Activated naive CD4-positive, alpha-beta T cell treated with anti-CD3 and anti-CD28 coated beads for 36 hours (primary cell): ENCODE results near the gene DOK3. TPM values are rescaled to one million over a fixed set of nuclear protein-coding genes. Genes with fewer than 3 reads are reported as not detected.

ENCODE experiments used
- CTCF ChIA-PET: fragments of 350-600 bp; sonication (Branson Sonifier 250); formaldehyde crosslinking; loops from one replicate; lab custom pipeline; 2021; ENCODE audit warnings: antibody characterized with exemption; lab: Charles Lee
- DNase-seq: peaks from one replicate; pipeline ENCODE4 v3.0.0-alpha.2; 2020
- H3K27ac Mint-ChIP-seq: one replicate; pipeline ENCODE4 v1.8.0; 2021; ENCODE audit warnings: mild to moderate bottlenecking, mixed read lengths
- H3K27me3 Mint-ChIP-seq: one replicate; pipeline ENCODE4 v1.8.0; 2021; ENCODE audit warnings: low read depth, mixed read lengths
- H3K36me3 Mint-ChIP-seq: one replicate; pipeline ENCODE4 v1.8.0; 2021; ENCODE audit warnings: low read depth, mixed read lengths
- H3K4me1 Mint-ChIP-seq: one replicate; pipeline ENCODE4 v1.8.0; 2021; ENCODE audit warnings: low read depth, mixed read lengths
- H3K4me3 Mint-ChIP-seq: one replicate; pipeline ENCODE4 v1.8.0; 2021; ENCODE audit warnings: mild to moderate bottlenecking, moderate library complexity, mixed read lengths
- H3K9me3 Mint-ChIP-seq: one replicate; pipeline ENCODE4 v1.8.0; 2021; ENCODE audit warnings: mixed read lengths
- intact Hi-C: fragments of 100-400 bp; cut with micrococcal nuclease; formaldehyde crosslinking; loops from one replicate; pipeline ENCODE4 v1.15.1; 2023
- total RNA-seq, 2 experiments: library from RNA; stranded (reverse); gene quantifications; one replicate each; pipeline ENCODE4 v1.2.3, GENCODE V29; 2021

DOK3 gene
- total RNA-seq, 2 experiments from 2014 or later: 0.37 to 1.3 TPM

GRCh38 chr5:177459819-177460628, 49.6 kb downstream of the DOK3 start:
- CTCF ChIA-PET: interaction anchor here (0.9 to 1.2 kb wide), 3 partner anchors 40 to 69 kb away, joined by 4 read pairs; no protein-coding TSS in a partner anchor
- H3K4me1 Mint-ChIP-seq: peaks cover 18% of the 10 kb centered on the region
- no peaks in the 10 kb centered on the region for H3K9me3 Mint-ChIP-seq
- H3K27me3 Mint-ChIP-seq: no peaks in the 10 kb centered on the region
- H3K27ac Mint-ChIP-seq: no peak overlapping the region
- H3K4me3 Mint-ChIP-seq: no peak overlapping the region
- no peak for DNase-seq
- intact Hi-C loops: no loop called here
- H3K36me3 Mint-ChIP-seq: no peaks in the 10 kb centered on the region

- DNase-seq: no peak
- Mint-ChIP-seq H3K27me3 (no peaks in the 10 kb centered on the region), H3K4me3 (no peak overlapping the region), H3K9me3 (no peaks in the 10 kb centered on the region), H3K27ac (no peak overlapping the region), H3K36me3 (no peaks in the 10 kb centered on the region), H3K4me1 (peaks cover 18% of the 10 kb centered on the region)
- intact Hi-C loops: no loop called here
- CTCF ChIA-PET: interaction anchor here (1.2 kb wide), 1 partner anchor 69 kb away, joined by 4 read pairs; no protein-coding TSS in a partner anchor
These were observed 50.3 kb downstream of the DOK3 start for GRCh38 chr5:177459357-177459756.

- intact Hi-C loops: no loop called here
- Mint-ChIP-seq H3K4me1 (peaks cover 19% of the 10 kb centered on the region), H3K9me3 (no peaks in the 10 kb centered on the region), H3K36me3 (no peaks in the 10 kb centered on the region), H3K27ac (no peak overlapping the region), H3K27me3 (no peaks in the 10 kb centered on the region), H3K4me3 (no peak overlapping the region)
- DNase-seq: no peak
- CTCF ChIA-PET: interaction anchor here (1.2 kb wide), 1 partner anchor 68 kb away, joined by 4 read pairs; no protein-coding TSS in a partner anchor
These were observed 50.7 kb downstream of the DOK3 start for GRCh38 chr5:177458912-177459350.

- CTCF ChIA-PET: interaction anchor here (0.6 to 7.1 kb wide), 14 partner anchors 13 to 145 kb away, joined by 3 to 125 read pairs (median 6); partner anchors contain the start of gene PRR7
- Mint-ChIP-seq H3K4me1 (peaks cover 26% of the 10 kb centered on the region), H3K27me3 (no peaks in the 10 kb centered on the region), H3K9me3 (no peaks in the 10 kb centered on the region), H3K4me3 (no peak overlapping the region), H3K27ac (no peak overlapping the region), H3K36me3 (no peaks in the 10 kb centered on the region)
- DNase-seq: no peak
- intact Hi-C loops: loop anchor here (2.0 kb wide), 1 partner anchor 21 kb away; no protein-coding TSS in a partner anchor
These were observed 51.6 kb downstream of the DOK3 start for GRCh38 chr5:177457852-177458681.

- H3K4me3 Mint-ChIP-seq: peak overlapping the region; percentile 29
- H3K27ac Mint-ChIP-seq: no peak overlapping the region
- DNase-seq: peak; percentile 45
- peaks cover 23% of the 10 kb centered on the region for H3K4me1 Mint-ChIP-seq
- H3K27me3 Mint-ChIP-seq: no peaks in the 10 kb centered on the region
- H3K36me3 Mint-ChIP-seq: no peaks in the 10 kb centered on the region
- intact Hi-C loops: loop anchor here (1.0 to 2.0 kb wide), 3 partner anchors 22 to 343 kb away; partner anchors contain the start of gene PDLIM7
- CTCF ChIA-PET: interaction anchor here (0.6 to 7.1 kb wide), 25 partner anchors 13 to 342 kb away, joined by 3 to 125 read pairs (median 4); partner anchors contain the start of genes PDLIM7, PRR7 and SLC34A1
- no peaks in the 10 kb centered on the region for H3K9me3 Mint-ChIP-seq
These were observed 52.4 kb downstream of the DOK3 start for GRCh38 chr5:177456976-177457851.

GRCh38 chr5:177456591-177456964, 53.0 kb downstream of the DOK3 start:
- CTCF ChIA-PET: interaction anchor here (0.6 to 7.1 kb wide), 19 partner anchors 12 to 242 kb away, joined by 3 to 125 read pairs (median 5); partner anchors contain the start of genes PDLIM7, PRR7 and SLC34A1
- H3K4me1 Mint-ChIP-seq: peaks cover 23% of the 10 kb centered on the region
- H3K9me3 Mint-ChIP-seq: no peaks in the 10 kb centered on the region
- H3K4me3 Mint-ChIP-seq: peak overlapping the region; percentile 79
- DNase-seq: no peak
- intact Hi-C loops: loop anchor here (1.0 to 2.0 kb wide), 3 partner anchors 22 to 342 kb away; partner anchors contain the start of gene PDLIM7
- no peak overlapping the region for H3K27ac Mint-ChIP-seq
- H3K36me3 Mint-ChIP-seq: no peaks in the 10 kb centered on the region
- H3K27me3 Mint-ChIP-seq: no peaks in the 10 kb centered on the region

- Mint-ChIP-seq H3K36me3 (no peaks in the 10 kb centered on the region), H3K9me3 (no peaks in the 10 kb centered on the region), H3K4me3 (peak overlapping the region; percentile 79), H3K27me3 (no peaks in the 10 kb centered on the region), H3K4me1 (peaks cover 20% of the 10 kb centered on the region), H3K27ac (peak overlapping the region; percentile 82)
- peak; percentile 98 for DNase-seq
- intact Hi-C loops: loop anchor here (1.0 to 2.0 kb wide), 5 partner anchors 22 to 342 kb away; partner anchors contain the start of gene PDLIM7
- CTCF ChIA-PET: interaction anchor here (0.7 to 7.1 kb wide), 36 partner anchors 7 to 918 kb away, joined by 3 to 161 read pairs (median 5); partner anchors contain the start of genes F12, GRK6, LMAN2 and PDLIM7
These were observed 53.7 kb downstream of the DOK3 start for GRCh38 chr5:177455661-177456590.

GRCh38 chr5:177455036-177455660, 54.5 kb downstream of the DOK3 start:
- Mint-ChIP-seq H3K27me3 (no peaks in the 10 kb centered on the region), H3K27ac (no peak overlapping the region), H3K36me3 (no peaks in the 10 kb centered on the region), H3K4me3 (peak overlapping the region; percentile 79), H3K4me1 (peaks cover 20% of the 10 kb centered on the region), H3K9me3 (no peaks in the 10 kb centered on the region)
- intact Hi-C loops: loop anchor here (1.0 kb wide), 2 partner anchors 21 to 46 kb away; no protein-coding TSS in a partner anchor
- DNase-seq: peak; percentile 96
- CTCF ChIA-PET: interaction anchor here (0.7 to 7.1 kb wide), 38 partner anchors 8 to 917 kb away, joined by 3 to 161 read pairs (median 5); partner anchors contain the start of genes F12, GRK6, LMAN2 and PDLIM7

GRCh38 chr5:177454397-177455035, 55.1 kb downstream of the DOK3 start:
- H3K27me3 Mint-ChIP-seq: no peaks in the 10 kb centered on the region
- CTCF ChIA-PET: interaction anchor here (0.7 to 7.1 kb wide), 29 partner anchors 9 to 145 kb away, joined by 3 to 161 read pairs (median 6); partner anchors contain the start of genes F12, GRK6, PDLIM7 and PFN3
- intact Hi-C loops: loop anchor here (1.0 kb wide), 8 partner anchors 9 to 142 kb away; no protein-coding TSS in a partner anchor
- peak overlapping the region; percentile 79 for H3K4me3 Mint-ChIP-seq
- no peak overlapping the region for H3K27ac Mint-ChIP-seq
- peaks cover 20% of the 10 kb centered on the region for H3K4me1 Mint-ChIP-seq
- no peaks in the 10 kb centered on the region for H3K36me3 Mint-ChIP-seq
- peak; percentile 91 for DNase-seq
- no peaks in the 10 kb centered on the region for H3K9me3 Mint-ChIP-seq
